GM12878 (cell line): ENCODE results near the gene MYOM1. TPM values are rescaled to one million over a fixed set of nuclear protein-coding genes. Genes with fewer than 3 reads are reported as not detected.

Source experiments
- CHD1 ChIP-seq: IDR thresholded peaks from 2 replicates; pipeline ENCODE4 v1.6.1; 2012; ENCODE audit warnings: low read depth, low read length, improper control_type of control experiment
- CREB1 ChIP-seq: IDR thresholded peaks from 2 replicates; pipeline ENCODE4 v1.6.1; 2012; ENCODE audit warnings: low read depth, mild to moderate bottlenecking, inconsistent platforms
- GATAD2B ChIP-seq: fragments of 450-650 bp; conservative IDR thresholded peaks from 2 replicates; pipeline ENCODE4 v1.6.1; 2017; ENCODE audit warnings: low read depth, mild to moderate bottlenecking, moderate library complexity
- JUNB ChIP-seq: IDR thresholded peaks from 2 replicates; pipeline ENCODE4 v1.6.1; 2016; ENCODE audit warnings: antibody characterized with exemption, mild to moderate bottlenecking
- MXI1 ChIP-seq: fragments of 150-350 bp; IDR thresholded peaks from 2 replicates; pipeline ENCODE4 v1.6.1; 2011; ENCODE audit warnings: low read depth, mild to moderate bottlenecking, inconsistent platforms, low read length, improper control_type of control experiment
- NFXL1 ChIP-seq: fragments of 450-650 bp; IDR thresholded peaks from 2 replicates; pipeline ENCODE4 v1.6.1; 2017; ENCODE audit warnings: antibody characterized with exemption, mild to moderate bottlenecking, borderline replicate concordance
- NR2C1 ChIP-seq: fragments of 450-650 bp; IDR thresholded peaks from 2 replicates; pipeline ENCODE4 v1.6.1; 2017; ENCODE audit warnings: antibody characterized with exemption, mild to moderate bottlenecking, moderate library complexity
- NR2C2 ChIP-seq: IDR thresholded peaks from 2 replicates; pipeline ENCODE4 v1.6.1; 2011; ENCODE audit warnings: borderline replicate concordance, low read depth; ENCODE audit not compliant: control insufficient read depth, insufficient read length
- NR2F1 ChIP-seq: fragments of 450-650 bp; conservative IDR thresholded peaks from 2 replicates; pipeline ENCODE4 v1.6.1; 2017; ENCODE audit warnings: mild to moderate bottlenecking
- PML ChIP-seq: IDR thresholded peaks from 2 replicates; pipeline ENCODE4 v1.6.1; 2012; ENCODE audit warnings: low read length, inconsistent platforms
- RBBP5 ChIP-seq: fragments of 200-600 bp; sonication (generic); conservative IDR thresholded peaks from 2 replicates; pipeline ENCODE4 v1.6.1; 2016
- SMAD1 ChIP-seq: fragments of 450-650 bp; IDR thresholded peaks from 2 replicates; pipeline ENCODE4 v1.6.1; 2018; ENCODE audit warnings: mild to moderate bottlenecking, low read depth; ENCODE audit not compliant: partially characterized antibody
- STAT1 ChIP-seq: fragments of 450-650 bp; conservative IDR thresholded peaks from 2 replicates; pipeline ENCODE4 v1.6.1; 2014; ENCODE audit warnings: antibody characterized with exemption, mild to moderate bottlenecking
- TARDBP ChIP-seq: IDR thresholded peaks from 2 replicates; pipeline ENCODE4 v1.6.1; 2016; ENCODE audit warnings: borderline replicate concordance
- TBL1XR1 ChIP-seq: IDR thresholded peaks from 2 replicates; pipeline ENCODE4 v1.6.1; 2012; ENCODE audit warnings: low read depth, low read length, improper control_type of control experiment
- ZNF207 ChIP-seq: fragments of 450-650 bp; IDR thresholded peaks from 2 replicates; pipeline ENCODE4 v1.6.1; 2014; ENCODE audit warnings: antibody characterized with exemption, mild to moderate bottlenecking, borderline replicate concordance
- ZNF384 ChIP-seq: IDR thresholded peaks from 2 replicates; pipeline ENCODE4 v1.6.1; 2012; ENCODE audit warnings: low read depth, mild to moderate bottlenecking, low read length, improper control_type of control experiment, borderline replicate concordance
- ZNF622 ChIP-seq: fragments of 450-650 bp; IDR thresholded peaks from 2 replicates; pipeline ENCODE4 v1.6.1; 2017; ENCODE audit warnings: mild to moderate bottlenecking, inconsistent platforms
- polyA plus RNA-seq, 11 experiments: library from polyadenylated mRNA; depleted of rRNA in 4 of 11; unstranded in 6 of 11; stranded (reverse) in 5 of 11; fragments of >200 nt; fragmentation: Nextera tagmentation in 4 of 11; fragmentation: Illumina TruSeq in 1 of 11; extraction: Ambion mirVana in 4 of 11; extraction: Trizol in 1 of 11; gene quantifications; 1 replicate in 1 of 11; 2 replicates in 10 of 11; pipeline versions ENCODE4 v1.2.1 to v1.2.3, GENCODE V29; 2011 to 2016; ENCODE audit warnings: inconsistent platforms in 2 of 11, missing spikeins in 2 of 11, low read depth in 1 of 11
- total RNA-seq, 4 experiments: library from RNA; depleted of rRNA in 3 of 4; stranded (reverse); fragments of >200 nt in 3 of 4; fragmentation: Illumina TruSeq in 1 of 4; extraction: Trizol in 1 of 4; gene quantifications; 2 replicates each; pipeline versions ENCODE4 v1.2.1 to v1.2.3, GENCODE V29; 2013 to 2021
- TF ChIP-seq, protein P1 (sequence below): fragments of 450-650 bp; formaldehyde crosslinking; IDR thresholded peaks from 2 replicates; pipeline ENCODE4 v1.4.0; 2020; ENCODE audit warnings: mild to moderate bottlenecking, moderate library complexity
- TF ChIP-seq, protein P2 (sequence below): fragments of 450-650 bp; conservative IDR thresholded peaks from 2 replicates; pipeline ENCODE4 v1.6.1; 2017; ENCODE audit warnings: mild to moderate bottlenecking, moderate library complexity
- TF ChIP-seq, protein P3 (sequence below): fragments of 450-650 bp; IDR thresholded peaks from 2 replicates; pipeline ENCODE4 v1.6.1; 2017; ENCODE audit warnings: low read depth, mild to moderate bottlenecking, moderate library complexity
- TF ChIP-seq, protein P4 (sequence below): IDR thresholded peaks from 2 replicates; pipeline ENCODE4 v1.6.1; 2011; ENCODE audit warnings: mild to moderate bottlenecking, low read depth, low read length, moderate library complexity; ENCODE audit not compliant: insufficient replicate concordance

The MYOM1 gene
- total and polyA plus RNA-seq, 10 of the 15 experiments (the other 5 are each of a cell fraction or from before 2014, with no cell fraction given), result 0.06 to 1.0 (median 0.57) TPM

DNA sequence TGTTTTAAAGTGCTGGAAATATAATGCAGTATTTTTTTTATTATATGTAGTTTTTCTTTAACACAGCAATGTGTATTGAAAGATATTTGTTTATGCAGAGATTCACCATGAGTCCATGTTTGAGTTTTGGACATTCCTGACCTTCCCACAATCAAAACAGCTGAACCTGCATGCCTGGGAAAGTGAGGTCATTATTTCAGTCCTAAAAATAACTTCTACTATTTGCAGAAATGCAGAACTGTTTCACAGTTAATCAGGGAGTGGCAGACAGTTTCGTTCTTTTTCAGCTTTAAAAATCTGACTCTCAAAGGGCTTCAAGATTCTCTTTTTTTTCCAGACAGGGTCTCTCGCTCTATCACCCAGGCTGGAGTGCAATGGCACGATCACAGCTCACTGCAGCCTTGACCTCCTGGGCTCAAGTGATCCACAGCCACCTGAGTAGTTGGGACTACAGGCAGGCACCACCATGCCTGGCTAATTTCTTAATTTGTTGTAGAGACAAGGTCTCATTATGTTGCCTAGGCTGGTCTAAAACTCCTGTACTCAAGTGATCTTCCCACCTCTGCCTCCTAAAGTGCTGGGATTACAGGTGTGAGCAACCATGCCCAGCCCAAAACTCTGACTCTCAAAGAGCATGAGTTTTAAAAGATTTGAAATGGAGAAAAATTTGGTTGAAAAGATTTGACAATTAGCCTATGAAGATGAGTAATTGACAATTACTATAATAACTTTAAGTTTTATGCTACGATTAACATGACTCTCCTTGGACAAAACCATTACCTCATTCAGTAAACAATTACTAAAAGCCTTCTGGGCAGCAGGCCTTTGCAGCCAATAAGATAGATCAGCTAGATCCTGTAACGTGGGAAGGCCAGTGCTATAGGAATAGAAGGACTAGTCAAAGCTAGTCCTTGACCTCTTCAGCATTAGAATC lies 37.2 kb upstream of the MYOM1 start (continued):
- TF ChIP-seq, protein P1, sequence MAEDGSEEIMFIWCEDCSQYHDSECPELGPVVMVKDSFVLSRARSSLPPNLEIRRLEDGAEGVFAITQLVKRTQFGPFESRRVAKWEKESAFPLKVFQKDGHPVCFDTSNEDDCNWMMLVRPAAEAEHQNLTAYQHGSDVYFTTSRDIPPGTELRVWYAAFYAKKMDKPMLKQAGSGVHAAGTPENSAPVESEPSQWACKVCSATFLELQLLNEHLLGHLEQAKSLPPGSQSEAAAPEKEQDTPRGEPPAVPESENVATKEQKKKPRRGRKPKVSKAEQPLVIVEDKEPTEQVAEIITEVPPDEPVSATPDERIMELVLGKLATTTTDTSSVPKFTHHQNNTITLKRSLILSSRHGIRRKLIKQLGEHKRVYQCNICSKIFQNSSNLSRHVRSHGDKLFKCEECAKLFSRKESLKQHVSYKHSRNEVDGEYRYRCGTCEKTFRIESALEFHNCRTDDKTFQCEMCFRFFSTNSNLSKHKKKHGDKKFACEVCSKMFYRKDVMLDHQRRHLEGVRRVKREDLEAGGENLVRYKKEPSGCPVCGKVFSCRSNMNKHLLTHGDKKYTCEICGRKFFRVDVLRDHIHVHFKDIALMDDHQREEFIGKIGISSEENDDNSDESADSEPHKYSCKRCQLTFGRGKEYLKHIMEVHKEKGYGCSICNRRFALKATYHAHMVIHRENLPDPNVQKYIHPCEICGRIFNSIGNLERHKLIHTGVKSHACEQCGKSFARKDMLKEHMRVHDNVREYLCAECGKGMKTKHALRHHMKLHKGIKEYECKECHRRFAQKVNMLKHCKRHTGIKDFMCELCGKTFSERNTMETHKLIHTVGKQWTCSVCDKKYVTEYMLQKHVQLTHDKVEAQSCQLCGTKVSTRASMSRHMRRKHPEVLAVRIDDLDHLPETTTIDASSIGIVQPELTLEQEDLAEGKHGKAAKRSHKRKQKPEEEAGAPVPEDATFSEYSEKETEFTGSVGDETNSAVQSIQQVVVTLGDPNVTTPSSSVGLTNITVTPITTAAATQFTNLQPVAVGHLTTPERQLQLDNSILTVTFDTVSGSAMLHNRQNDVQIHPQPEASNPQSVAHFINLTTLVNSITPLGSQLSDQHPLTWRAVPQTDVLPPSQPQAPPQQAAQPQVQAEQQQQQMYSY (CRISPR knock-in tag), result no peak
- no peak for TF ChIP-seq NR2C2
- no peak for TF ChIP-seq NFXL1
- TF ChIP-seq NR2C1, result no peak
- TF ChIP-seq, protein P2, sequence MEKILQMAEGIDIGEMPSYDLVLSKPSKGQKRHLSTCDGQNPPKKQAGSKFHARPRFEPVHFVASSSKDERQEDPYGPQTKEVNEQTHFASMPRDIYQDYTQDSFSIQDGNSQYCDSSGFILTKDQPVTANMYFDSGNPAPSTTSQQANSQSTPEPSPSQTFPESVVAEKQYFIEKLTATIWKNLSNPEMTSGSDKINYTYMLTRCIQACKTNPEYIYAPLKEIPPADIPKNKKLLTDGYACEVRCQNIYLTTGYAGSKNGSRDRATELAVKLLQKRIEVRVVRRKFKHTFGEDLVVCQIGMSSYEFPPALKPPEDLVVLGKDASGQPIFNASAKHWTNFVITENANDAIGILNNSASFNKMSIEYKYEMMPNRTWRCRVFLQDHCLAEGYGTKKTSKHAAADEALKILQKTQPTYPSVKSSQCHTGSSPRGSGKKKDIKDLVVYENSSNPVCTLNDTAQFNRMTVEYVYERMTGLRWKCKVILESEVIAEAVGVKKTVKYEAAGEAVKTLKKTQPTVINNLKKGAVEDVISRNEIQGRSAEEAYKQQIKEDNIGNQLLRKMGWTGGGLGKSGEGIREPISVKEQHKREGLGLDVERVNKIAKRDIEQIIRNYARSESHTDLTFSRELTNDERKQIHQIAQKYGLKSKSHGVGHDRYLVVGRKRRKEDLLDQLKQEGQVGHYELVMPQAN, result no peak
- 0 out of 2 replicates have a peak, but pooled peaks have one; percentile 28 for TF ChIP-seq GATAD2B
- no peak for TF ChIP-seq ZNF622
- TF ChIP-seq SMAD1, result no peak
- no peak for TF ChIP-seq CREB1
- TF ChIP-seq PML, result peak; percentile 44
- TF ChIP-seq ZNF207, result no peak
- TF ChIP-seq, protein P3, sequence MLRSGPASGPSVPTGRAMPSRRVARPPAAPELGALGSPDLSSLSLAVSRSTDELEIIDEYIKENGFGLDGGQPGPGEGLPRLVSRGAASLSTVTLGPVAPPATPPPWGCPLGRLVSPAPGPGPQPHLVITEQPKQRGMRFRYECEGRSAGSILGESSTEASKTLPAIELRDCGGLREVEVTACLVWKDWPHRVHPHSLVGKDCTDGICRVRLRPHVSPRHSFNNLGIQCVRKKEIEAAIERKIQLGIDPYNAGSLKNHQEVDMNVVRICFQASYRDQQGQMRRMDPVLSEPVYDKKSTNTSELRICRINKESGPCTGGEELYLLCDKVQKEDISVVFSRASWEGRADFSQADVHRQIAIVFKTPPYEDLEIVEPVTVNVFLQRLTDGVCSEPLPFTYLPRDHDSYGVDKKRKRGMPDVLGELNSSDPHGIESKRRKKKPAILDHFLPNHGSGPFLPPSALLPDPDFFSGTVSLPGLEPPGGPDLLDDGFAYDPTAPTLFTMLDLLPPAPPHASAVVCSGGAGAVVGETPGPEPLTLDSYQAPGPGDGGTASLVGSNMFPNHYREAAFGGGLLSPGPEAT, result peak; percentile 75; the same call in 1 of the 2 replicates
- TF ChIP-seq, protein P4, sequence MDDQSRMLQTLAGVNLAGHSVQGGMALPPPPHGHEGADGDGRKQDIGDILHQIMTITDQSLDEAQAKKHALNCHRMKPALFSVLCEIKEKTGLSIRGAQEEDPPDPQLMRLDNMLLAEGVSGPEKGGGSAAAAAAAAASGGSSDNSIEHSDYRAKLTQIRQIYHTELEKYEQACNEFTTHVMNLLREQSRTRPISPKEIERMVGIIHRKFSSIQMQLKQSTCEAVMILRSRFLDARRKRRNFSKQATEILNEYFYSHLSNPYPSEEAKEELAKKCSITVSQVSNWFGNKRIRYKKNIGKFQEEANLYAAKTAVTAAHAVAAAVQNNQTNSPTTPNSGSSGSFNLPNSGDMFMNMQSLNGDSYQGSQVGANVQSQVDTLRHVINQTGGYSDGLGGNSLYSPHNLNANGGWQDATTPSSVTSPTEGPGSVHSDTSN, result no peak
- TF ChIP-seq CHD1, result no peak
- peak; percentile 80 for TF ChIP-seq JUNB
- TF ChIP-seq ZNF384, result no peak
- TF ChIP-seq TBL1XR1, result no peak
- 0 out of 2 replicates have a peak, but pooled peaks have one; percentile 32 for TF ChIP-seq NR2F1
- no peak for TF ChIP-seq MXI1
- no peak for TF ChIP-seq TARDBP
- TF ChIP-seq STAT1, result no peak
- TF ChIP-seq RBBP5, result no peak
